ENCODE measurements around the gene ZNF341. TPM values are rescaled to one million over a fixed set of nuclear protein-coding genes. Genes with fewer than 3 reads are reported as not detected.

The ZNF341 gene
- total and polyA plus RNA-seq, 9 of the 15 experiments (the other 6 are each of a cell fraction or from before 2014, with no cell fraction given) = 0.08 to 2.6 (median 1.0) TPM

- Histone ChIP-seq H2AFZ (ENCODE audit: low read depth, low read length) (no peak overlapping the region), H4K20me1 (replicated peaks; ENCODE audit: control insufficient read depth, insufficient read depth, low read length) (no peaks in the 10 kb centered on the region), H3K9ac (ENCODE audit: insufficient read depth in 1 of 2, low read depth in 2 of 2, low read length in 2 of 2) (no peak overlapping the region), H3K4me2 (ENCODE audit: insufficient read depth, low read length) (no peak overlapping the region), H3K4me1 (replicated peaks in 1 of 2; ENCODE audit: control insufficient read depth in 2 of 2, insufficient read depth in 2 of 2, low read length in 2 of 2) (peaks cover 5 to 11% of the 10 kb centered on the region in 2 experiments), H3K4me3 (no peak overlapping the region), H3K27me3 (ENCODE audit: control insufficient read depth in 2 of 2, insufficient read depth in 2 of 2, low read length in 2 of 2) (no peaks in the 10 kb centered on the region), H3K9me3 (replicated peaks; ENCODE audit: control insufficient read depth, insufficient read depth, low read depth, low read length) (no peaks in the 10 kb centered on the region), H3K27ac (ENCODE audit: extremely low read depth, low read depth, low read length) (no peak overlapping the region), H3K36me3 (ENCODE audit: control insufficient read depth, insufficient read depth, low read length) (no peaks in the 10 kb centered on the region), H3K9me1 (ENCODE audit: control insufficient read depth, insufficient read depth, low read length) (no peaks in the 10 kb centered on the region), H3K79me2 (ENCODE audit: control insufficient read depth, insufficient read depth, low read length) (no peaks in the 10 kb centered on the region)
- ChIA-PET CTCF (ENCODE audit: low intra/inter-chr PET ratio) (no interaction called here), POLR2A (interaction anchor here (1.4 kb wide), 1 partner anchor 31 kb away, joined by 3 read pairs; no protein-coding TSS in a partner anchor)
- in situ Hi-C loops (cut with MboI) = no loop called here
- intact Hi-C loops (cut with micrococcal nuclease) = no loop called here
- ATAC-seq = no peak
- no TSS peak for BruUV-seq (replicated peaks)
- no peak for TF ChIP-seq PKNOX1 (IDR thresholded peaks at IDR 0.05)
- no peak for TF ChIP-seq ZNF316 (IDR thresholded peaks at IDR 0.05)
- TF ChIP-seq ZNF639 (CRISPR knock-in tag; conservative IDR thresholded peaks at IDR 0.05 in 1 of 2, IDR thresholded peaks at IDR 0.05 in 1 of 2) = no peak
- TF ChIP-seq, protein P1, sequence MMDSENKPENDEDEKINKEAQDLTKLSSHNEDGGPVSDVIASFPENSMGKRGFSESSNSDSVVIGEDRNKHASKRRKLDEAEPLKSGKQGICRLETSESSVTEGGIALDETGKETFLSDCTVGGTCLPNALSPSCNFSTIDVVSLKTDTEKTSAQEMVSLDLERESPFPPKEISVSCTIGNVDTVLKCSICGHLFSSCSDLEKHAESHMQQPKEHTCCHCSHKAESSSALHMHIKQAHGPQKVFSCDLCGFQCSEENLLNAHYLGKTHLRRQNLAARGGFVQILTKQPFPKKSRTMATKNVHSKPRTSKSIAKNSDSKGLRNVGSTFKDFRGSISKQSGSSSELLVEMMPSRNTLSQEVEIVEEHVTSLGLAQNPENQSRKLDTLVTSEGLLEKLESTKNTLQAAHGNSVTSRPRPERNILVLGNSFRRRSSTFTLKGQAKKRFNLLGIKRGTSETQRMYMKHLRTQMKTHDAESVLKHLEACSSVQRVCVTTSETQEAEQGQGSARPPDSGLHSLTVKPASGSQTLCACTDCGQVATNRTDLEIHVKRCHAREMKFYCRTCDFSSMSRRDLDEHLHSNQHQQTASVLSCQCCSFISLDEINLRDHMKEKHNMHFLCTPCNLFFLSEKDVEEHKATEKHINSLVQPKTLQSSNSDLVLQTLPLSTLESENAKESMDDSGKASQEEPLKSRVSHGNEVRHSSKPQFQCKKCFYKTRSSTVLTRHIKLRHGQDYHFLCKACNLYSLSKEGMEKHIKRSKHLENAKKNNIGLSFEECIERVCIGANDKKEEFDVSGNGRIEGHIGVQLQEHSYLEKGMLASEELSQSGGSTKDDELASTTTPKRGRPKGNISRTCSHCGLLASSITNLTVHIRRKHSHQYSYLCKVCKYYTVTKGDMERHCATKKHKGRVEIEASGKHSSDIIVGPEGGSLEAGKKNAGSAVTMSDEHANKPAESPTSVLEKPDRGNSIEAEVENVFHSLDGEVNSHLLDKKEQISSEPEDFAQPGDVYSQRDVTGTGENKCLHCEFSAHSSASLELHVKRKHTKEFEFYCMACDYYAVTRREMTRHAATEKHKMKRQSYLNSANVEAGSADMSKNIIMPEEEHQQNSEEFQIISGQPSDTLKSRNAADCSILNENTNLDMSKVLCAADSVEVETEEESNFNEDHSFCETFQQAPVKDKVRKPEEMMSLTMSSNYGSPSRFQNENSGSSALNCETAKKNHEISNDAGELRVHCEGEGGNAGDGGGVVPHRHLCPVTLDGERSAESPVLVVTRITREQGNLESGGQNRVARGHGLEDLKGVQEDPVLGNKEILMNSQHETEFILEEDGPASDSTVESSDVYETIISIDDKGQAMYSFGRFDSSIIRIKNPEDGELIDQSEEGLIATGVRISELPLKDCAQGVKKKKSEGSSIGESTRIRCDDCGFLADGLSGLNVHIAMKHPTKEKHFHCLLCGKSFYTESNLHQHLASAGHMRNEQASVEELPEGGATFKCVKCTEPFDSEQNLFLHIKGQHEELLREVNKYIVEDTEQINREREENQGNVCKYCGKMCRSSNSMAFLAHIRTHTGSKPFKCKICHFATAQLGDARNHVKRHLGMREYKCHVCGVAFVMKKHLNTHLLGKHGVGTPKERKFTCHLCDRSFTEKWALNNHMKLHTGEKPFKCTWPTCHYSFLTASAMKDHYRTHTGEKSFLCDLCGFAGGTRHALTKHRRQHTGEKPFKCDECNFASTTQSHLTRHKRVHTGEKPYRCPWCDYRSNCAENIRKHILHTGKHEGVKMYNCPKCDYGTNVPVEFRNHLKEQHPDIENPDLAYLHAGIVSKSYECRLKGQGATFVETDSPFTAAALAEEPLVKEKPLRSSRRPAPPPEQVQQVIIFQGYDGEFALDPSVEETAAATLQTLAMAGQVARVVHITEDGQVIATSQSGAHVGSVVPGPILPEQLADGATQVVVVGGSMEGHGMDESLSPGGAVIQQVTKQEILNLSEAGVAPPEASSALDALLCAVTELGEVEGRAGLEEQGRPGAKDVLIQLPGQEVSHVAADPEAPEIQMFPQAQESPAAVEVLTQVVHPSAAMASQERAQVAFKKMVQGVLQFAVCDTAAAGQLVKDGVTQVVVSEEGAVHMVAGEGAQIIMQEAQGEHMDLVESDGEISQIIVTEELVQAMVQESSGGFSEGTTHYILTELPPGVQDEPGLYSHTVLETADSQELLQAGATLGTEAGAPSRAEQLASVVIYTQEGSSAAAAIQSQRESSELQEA (IDR thresholded peaks at IDR 0.05; ENCODE audit: low read depth) = no peak
- DNase-seq (ENCODE audit: extremely low read depth in 1 of 4, low spot score in 3 of 4) = no peak
- no peak for FAIRE-seq
- WGBS (ENCODE audit: insufficient coverage, low coverage, missing lambda C conversion rate) = 56% methylated on average over 6 of the region's 6 CpGs
Observed at GRCh38 chr20:33694639-33695012, 37.2 kb upstream of the ZNF341 start.

Measured in K562 (cell line).